GDM1 (cell line): ENCODE data around the gene CXCL12.

Source experiments
- DNase-seq: peaks from one replicate; lab custom pipeline; 2025; lab: John Stamatoyannopoulos, UW

CXCL12 gene

GRCh38 chr10:44334091-44334490 lies 50.8 kb downstream of the CXCL12 start:
- no peak for DNase-seq

GRCh38 chr10:44333511-44333910 lies 51.4 kb downstream of the CXCL12 start:
- no peak for DNase-seq

GRCh38 chr10:44332465-44332864 lies 52.4 kb downstream of the CXCL12 start:
- DNase-seq: no peak

GRCh38 chr10:44330431-44330830 lies 54.5 kb downstream of the CXCL12 start:
- DNase-seq: no peak

- no peak for DNase-seq
These were observed 57.4 kb downstream of the CXCL12 start for GRCh38 chr10:44327461-44327860.
